Adipocyte (in vitro differentiated cells): ENCODE measurements around the gene PNMA1.

ENCODE experiments used
- DNase-seq: peaks from one replicate; pipeline ENCODE4 v3.0.0-alpha.2; 2015; ENCODE audit warnings: low read depth
- H3K27me3 ChIP-seq: replicated peaks from 2 replicates; pipeline ENCODE4 v1.7.0; 2013; ENCODE audit warnings: mild to moderate bottlenecking, low read length, moderate library complexity; ENCODE audit not compliant: control insufficient read depth, insufficient read depth
- H3K36me3 ChIP-seq: 2 replicates; pipeline ENCODE4 v1.7.0; 2013; ENCODE audit warnings: low read length, mild to moderate bottlenecking, moderate library complexity; ENCODE audit not compliant: control insufficient read depth, insufficient read depth, severe bottlenecking
- H3K4me1 ChIP-seq: 2 replicates; pipeline ENCODE4 v1.7.0; 2013; ENCODE audit warnings: mild to moderate bottlenecking, low read length, moderate library complexity; ENCODE audit not compliant: control insufficient read depth, insufficient read depth
- H3K4me3 ChIP-seq: 2 replicates; pipeline ENCODE4 v1.7.0; 2013; ENCODE audit warnings: mild to moderate bottlenecking, low read length, moderate library complexity
- H3K9ac ChIP-seq: 2 replicates; pipeline ENCODE4 v1.7.0; 2013; ENCODE audit warnings: mild to moderate bottlenecking, low read length, moderate library complexity
- H3K9me3 ChIP-seq: 2 replicates; pipeline ENCODE4 v1.7.0; 2013; ENCODE audit warnings: mild to moderate bottlenecking, low read length, moderate library complexity; ENCODE audit not compliant: control insufficient read depth

The PNMA1 gene

GRCh38 chr14:73747379-73748211 lies 33.4 kb upstream of the PNMA1 start:
- no peak for DNase-seq
- Histone ChIP-seq H3K4me3 (no peak overlapping the region), H3K36me3 (no peaks in the 10 kb centered on the region), H3K27me3 (no peaks in the 10 kb centered on the region), H3K9me3 (no peaks in the 10 kb centered on the region), H3K4me1 (peaks cover 76% of the 10 kb centered on the region), H3K9ac (no peak overlapping the region)

- DNase-seq = no peak
- Histone ChIP-seq H3K27me3 (no peaks in the 10 kb centered on the region), H3K4me1 (peaks cover 76% of the 10 kb centered on the region), H3K4me3 (no peak overlapping the region), H3K9ac (peak overlapping the region; percentile 38), H3K9me3 (no peaks in the 10 kb centered on the region), H3K36me3 (no peaks in the 10 kb centered on the region)
Observed at GRCh38 chr14:73746520-73747378, 32.6 kb upstream of the PNMA1 start.

GRCh38 chr14:73745571-73746519 lies 31.7 kb upstream of the PNMA1 start:
- Histone ChIP-seq H3K9ac (peak overlapping the region; percentile 38), H3K9me3 (no peaks in the 10 kb centered on the region), H3K36me3 (no peaks in the 10 kb centered on the region), H3K4me1 (peaks cover 77% of the 10 kb centered on the region), H3K27me3 (no peaks in the 10 kb centered on the region), H3K4me3 (no peak overlapping the region)
- DNase-seq = no peak

- Histone ChIP-seq H3K4me3 (no peak overlapping the region), H3K9me3 (no peaks in the 10 kb centered on the region), H3K36me3 (no peaks in the 10 kb centered on the region), H3K27me3 (no peaks in the 10 kb centered on the region), H3K9ac (no peak overlapping the region), H3K4me1 (peaks cover 77% of the 10 kb centered on the region)
- DNase-seq = no peak
Observed at GRCh38 chr14:73744874-73745529, 30.8 kb upstream of the PNMA1 start.

- Histone ChIP-seq H3K4me3 (no peak overlapping the region), H3K4me1 (peaks cover 79% of the 10 kb centered on the region), H3K9ac (no peak overlapping the region), H3K36me3 (peaks cover 6% of the 10 kb centered on the region), H3K27me3 (no peaks in the 10 kb centered on the region), H3K9me3 (no peaks in the 10 kb centered on the region)
- DNase-seq = no peak
Observed at GRCh38 chr14:73744175-73744867, 30.1 kb upstream of the PNMA1 start.

GRCh38 chr14:73743431-73743931 lies 29.3 kb upstream of the PNMA1 start:
- DNase-seq = no peak

GRCh38 chr14:73742520-73743238 lies 28.5 kb upstream of the PNMA1 start:
- no peak for DNase-seq
- Histone ChIP-seq H3K9me3 (no peaks in the 10 kb centered on the region), H3K4me3 (no peak overlapping the region), H3K9ac (peak overlapping the region; percentile 87), H3K36me3 (peaks cover 21% of the 10 kb centered on the region), H3K4me1 (peaks cover 79% of the 10 kb centered on the region), H3K27me3 (no peaks in the 10 kb centered on the region)

More at GRCh38 chr14:73743431-73743931, 29.3 kb upstream of the PNMA1 start:
- Histone ChIP-seq H3K4me1 (peaks cover 79% of the 10 kb centered on the region), H3K9me3 (no peaks in the 10 kb centered on the region), H3K27me3 (no peaks in the 10 kb centered on the region), H3K9ac (no peak overlapping the region), H3K4me3 (no peak overlapping the region), H3K36me3 (peaks cover 14% of the 10 kb centered on the region)

- Histone ChIP-seq H3K4me3 (peak overlapping the region; percentile 70), H3K9ac (peak overlapping the region; percentile 87), H3K27me3 (no peaks in the 10 kb centered on the region), H3K4me1 (peaks cover 76% of the 10 kb centered on the region), H3K36me3 (peaks cover 28% of the 10 kb centered on the region), H3K9me3 (no peaks in the 10 kb centered on the region)
- DNase-seq = no peak
Observed at GRCh38 chr14:73741876-73742519, 27.8 kb upstream of the PNMA1 start.

- H3K4me3 ChIP-seq = peak overlapping the region; percentile 70
- no peaks in the 10 kb centered on the region for H3K27me3 ChIP-seq
- H3K4me1 ChIP-seq = peaks cover 71% of the 10 kb centered on the region
- peak overlapping the region; percentile 87 for H3K9ac ChIP-seq
- peak; percentile 71 for DNase-seq
- peaks cover 33% of the 10 kb centered on the region for H3K36me3 ChIP-seq
- no peaks in the 10 kb centered on the region for H3K9me3 ChIP-seq
Observed at GRCh38 chr14:73741386-73741875, 27.2 kb upstream of the PNMA1 start.
